ENCODE data around the gene PHOX2A.

- TF ChIP-seq GATA2 (IDR thresholded peaks at IDR 0.05; ENCODE audit: low read depth, low read length) (no peak), GATA3 (IDR thresholded peaks at IDR 0.05; ENCODE audit: low read depth, low read length) (no peak)
Measured at GRCh38 chr11:72278905-72279304, 34.9 kb upstream of the PHOX2A start.

All from SH-SY5Y (cell line).